ENCODE measurements around the gene GREB1.

Gene GREB1

DNA sequence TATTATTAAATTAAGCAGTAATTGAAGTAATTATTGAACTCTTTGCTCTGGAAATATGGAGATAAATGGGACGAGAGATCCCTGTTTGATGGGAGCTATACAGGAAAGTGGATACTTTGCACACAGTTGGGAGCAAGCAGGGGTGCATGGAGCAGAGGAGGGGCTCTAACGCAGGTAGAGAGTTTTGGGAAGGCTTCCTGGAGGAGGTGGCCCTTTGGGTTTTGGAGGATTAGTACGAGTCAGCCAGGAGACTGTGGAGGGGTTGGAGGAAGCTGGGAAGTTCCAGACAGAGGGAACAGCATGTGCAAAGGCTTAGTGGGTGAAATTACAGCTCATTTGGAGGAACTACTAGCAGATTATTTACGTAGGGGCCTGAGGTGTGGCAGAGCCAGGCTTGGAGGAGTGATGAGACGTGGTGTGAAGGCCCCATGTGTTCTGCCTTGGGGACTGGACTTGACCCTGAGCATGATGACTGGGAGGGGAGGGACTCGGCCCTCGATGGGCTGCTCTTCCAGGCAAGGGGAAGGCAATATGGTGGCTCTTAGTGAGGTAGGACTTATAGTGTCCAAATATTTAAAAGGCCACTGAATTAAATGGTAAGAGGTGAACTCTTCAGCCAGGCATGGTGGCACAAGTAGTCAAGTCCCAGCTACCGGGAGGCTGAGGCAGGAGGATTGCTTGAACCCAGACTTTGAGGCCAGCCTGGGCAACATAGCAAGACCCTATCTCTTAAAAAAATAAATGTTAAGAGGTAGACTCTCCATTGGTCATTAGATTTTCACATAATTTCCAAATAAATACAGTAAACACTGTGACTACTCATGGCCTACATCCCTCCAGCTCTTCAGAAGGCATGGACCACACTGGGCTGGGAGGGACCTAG is 30.2 kb downstream of the GREB1 start:
- peak; percentile 3 for DNase-seq

DNA sequence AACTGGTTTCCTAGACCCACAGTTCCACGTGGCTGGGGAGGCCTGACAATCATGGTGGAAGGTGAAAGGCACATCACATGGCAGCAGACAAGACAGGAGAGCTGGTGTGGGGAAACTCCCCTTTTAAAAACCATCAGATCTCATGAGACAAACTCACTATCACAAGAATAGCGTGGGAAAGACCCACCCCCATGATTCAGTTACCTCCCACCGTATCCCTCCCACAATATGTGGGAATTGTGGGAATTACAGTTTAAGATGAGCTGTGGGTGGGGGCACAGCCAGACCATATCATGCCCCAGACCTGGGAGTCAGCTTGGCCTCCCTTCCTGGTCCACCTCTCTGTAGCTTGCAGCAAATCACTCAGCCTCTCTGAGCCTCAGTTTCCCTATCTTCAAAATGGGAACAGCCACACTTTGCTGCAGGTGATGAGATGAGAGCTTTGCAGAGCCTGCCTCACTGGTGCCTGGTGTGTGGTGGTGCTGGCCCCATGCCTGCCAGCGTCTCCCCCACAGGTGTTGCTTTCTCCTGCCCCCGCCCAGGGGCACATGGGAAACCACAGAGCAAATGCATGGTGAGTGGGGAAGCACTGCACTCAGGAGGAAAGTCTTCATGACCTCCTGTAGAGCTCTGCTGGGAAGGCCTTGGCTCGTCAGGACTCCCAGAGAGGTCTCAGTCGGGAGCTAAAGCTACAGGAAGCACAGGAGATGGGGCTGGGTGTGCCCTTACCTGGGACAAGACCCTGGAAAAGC is 31.1 kb downstream of the GREB1 start:
- DNase-seq: peak; percentile 8

DNA sequence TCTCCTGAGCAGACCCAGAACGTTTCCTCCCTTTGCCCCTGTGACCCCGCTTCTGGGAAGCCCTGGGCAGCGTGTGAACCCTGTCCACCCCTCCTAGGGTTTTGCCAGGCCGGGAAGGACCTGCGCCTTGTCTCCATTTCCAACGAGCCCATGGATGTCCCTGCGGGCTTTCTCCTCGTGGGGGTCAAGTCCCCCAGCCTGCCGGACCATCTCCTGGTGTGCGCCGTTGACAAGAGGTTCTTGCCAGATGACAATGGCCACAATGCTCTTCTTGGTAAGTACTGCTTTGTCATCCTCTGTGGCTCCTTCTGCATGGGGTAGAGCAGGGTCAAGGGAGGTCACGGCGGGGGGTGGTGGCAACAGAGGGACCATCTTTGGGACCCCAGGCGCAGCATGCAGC is 32.5 kb downstream of the GREB1 start:
- DNase-seq: peak; percentile 10

DNA sequence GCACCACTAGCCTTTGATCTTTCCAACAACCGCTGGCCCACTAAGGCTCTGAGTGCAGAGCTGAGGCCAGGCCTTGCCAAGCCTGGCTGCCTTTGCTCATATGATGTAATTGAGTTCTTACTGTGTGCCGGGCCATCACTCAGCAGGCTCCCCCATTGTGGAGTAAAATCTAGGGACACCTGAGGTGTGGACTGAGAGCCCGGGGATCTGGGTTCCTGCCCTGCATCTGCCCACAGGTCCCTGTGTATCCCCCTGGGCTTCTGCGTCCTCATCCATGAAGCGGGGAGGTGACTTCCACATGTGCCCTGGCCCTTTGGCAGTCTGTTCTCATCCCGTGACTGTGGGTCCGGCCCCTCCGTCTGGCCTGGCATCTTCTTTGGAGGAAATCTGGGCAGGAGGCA is 33.8 kb downstream of the GREB1 start:
- peak; percentile 12 for DNase-seq

DNA sequence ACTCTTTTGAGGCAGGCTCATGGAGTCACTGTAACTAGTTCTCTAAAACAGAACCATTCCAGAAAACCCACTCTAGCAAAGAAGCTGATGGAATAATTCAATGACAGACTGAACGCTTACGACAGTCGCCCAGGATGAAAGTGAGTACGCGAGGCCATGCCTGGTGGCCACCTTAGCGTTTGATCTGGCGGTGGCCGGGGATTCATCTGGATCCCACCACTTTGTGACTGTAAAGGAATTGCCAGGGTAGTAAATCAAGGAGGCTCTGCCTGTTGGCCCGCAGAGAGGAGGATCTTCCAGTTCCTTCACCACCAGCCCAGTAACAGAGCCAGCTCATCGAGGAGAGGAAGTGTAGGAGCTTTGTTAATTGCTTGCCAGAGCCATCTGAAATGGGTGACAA is 34.6 kb downstream of the GREB1 start:
- DNase-seq: peak; percentile 6

DNA sequence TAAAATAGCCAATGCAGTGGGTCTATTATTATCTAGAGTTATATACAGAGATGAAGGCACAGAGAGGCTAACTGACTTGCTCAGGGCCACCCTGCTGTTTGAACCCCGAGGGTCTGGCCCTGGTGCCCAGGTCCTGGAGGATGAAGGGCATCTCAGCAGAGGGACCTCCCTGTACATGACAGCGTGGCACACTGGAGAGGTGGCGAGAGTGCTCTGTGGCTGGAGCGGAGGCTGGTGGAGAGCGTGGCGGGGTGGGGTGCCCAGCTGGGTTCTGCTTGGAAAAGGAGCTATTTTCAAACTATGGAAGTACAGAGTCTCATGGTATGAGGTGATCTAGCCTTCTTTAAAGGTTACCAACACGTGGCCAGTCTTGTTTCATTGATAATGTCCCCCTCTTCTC is 35.8 kb downstream of the GREB1 start:
- peak; percentile 4 for DNase-seq

DNA sequence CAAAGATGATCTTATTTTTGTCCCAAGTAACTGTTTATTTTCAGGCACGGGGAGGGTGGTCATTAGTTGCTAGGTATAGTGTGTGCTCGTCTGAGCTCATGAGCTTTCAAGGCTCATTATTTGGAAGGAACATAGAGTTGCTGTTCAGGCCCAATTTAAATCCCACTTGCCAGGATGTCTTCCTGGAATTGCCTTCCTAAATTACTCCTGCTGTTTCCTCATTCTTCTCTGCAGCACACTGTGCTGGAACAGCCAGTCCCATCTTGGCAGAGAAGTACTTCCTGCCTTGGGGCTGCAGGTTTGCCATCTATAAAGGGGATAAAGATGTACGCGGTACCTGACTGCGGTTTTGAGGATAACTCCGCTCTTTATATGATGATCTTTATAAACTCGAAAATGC is 37.3 kb downstream of the GREB1 start:
- DNase-seq: no peak

DNA sequence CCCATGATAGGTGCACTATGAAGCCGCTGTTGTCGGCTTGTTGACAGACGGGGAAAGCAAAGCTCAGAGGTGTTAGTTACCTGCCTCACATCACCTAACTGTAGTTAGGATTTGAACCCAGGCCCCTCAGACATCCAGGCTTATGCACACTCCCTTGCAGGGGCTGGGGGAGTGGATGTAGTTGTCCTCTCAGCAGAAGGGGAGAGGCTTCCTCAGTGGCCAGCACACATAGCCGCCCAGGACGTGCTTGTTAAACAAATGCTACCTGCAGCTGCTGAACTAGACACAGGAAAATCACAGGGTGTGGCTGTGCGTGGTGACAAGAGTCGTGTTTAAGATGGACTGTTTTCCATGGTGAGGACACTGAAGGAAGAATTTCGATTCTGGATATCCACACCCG is 39.2 kb downstream of the GREB1 start:
- DNase-seq: peak; percentile 3

DNA sequence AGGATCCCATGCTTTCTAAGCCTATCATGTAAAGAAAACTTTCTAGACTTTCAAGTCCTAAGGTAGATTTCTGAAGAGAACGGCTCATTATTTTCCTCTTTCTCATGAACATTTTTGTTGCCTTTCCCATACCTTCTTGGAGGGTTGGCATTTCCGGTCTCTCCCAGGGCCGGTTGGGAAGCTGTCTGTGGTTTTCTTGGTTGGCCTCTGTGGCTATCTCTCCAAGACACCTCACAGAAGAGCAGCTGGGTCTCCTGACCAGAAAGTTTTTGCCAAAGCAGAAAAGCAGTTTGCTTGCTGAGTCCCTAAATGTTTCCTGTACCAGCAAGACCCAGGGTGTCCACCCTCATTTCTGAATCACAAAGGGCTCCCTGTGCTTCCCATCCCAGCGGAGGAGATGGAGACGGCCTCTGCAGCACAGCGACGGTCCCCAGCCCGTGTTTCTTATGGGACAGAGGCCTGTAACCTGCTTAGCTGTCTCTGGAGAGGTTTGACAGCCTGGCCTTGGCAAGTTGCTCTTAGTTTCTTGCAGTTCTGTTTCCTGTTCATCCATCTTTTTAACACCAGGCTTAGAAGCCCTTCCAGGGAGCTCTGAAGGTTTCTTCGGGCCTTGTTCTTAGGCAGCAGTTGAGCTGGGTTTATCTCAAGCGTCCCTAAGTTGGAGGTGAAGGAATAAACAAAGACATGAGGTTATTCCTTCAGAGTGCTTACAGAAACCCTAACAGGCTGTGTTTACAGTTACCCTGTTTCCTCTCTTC is 39.8 kb downstream of the GREB1 start:
- peak; percentile 19 for DNase-seq

DNA sequence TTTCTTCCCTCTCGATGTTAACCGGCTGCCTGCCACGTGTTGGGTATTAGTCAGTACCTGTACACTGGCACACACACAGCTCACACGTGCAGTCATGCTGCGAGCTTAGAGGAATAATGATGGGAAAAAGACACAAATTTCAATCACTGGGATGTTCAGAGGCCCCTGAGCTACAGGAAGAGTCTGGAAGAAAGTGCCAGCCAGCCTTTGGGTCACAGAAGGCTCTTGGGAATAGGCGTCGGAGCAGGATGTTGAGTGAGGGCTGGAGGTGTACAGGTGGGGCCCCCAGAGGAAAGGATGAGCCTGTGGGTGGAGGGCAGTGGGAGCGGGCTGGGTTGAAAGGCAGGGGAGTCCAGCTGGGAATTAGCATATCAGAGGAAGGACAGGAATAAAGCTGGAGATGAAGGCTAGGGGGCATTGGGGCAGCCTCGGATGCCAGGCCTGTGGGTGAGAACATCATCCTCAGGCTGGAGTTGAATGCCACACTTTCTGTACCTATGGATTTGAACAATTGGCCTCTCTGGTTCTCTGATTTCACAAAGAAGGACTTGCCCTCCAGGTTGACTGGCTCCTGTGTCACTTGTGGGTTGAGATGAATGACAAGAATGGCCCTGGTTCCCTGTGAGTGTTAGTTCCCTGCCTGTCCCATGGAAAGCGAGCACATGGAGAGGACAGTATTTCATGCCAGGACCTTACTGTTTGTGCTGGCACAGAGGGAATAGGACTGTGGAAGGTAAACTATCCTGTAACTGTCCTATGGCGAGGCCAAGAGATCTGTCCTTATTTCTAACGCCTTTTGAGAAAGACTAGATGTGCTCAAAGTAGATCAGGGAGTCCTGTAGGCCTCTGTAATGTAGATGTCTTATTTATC is 40.6 kb downstream of the GREB1 start:
- DNase-seq: no peak

DNA sequence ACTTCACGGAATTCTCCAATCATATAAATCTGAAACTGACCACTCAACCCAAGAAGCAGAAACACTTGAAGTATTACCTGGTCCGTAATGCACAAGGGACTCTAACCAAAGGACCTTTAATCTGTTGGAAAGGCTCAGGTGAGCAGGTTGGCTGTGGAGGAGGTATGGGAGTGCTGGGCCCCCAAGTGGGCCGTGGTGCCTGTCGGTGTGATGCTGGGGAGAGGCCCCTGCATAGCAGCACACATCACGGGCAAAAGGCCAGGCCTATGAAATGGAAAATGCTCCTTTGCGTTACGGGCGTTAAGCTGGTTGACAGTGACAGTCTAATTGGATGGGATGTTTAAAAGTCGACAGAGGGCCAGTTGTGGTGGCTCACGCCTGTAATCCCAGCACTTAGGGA is 42.6 kb downstream of the GREB1 start:
- no peak for DNase-seq

DNA sequence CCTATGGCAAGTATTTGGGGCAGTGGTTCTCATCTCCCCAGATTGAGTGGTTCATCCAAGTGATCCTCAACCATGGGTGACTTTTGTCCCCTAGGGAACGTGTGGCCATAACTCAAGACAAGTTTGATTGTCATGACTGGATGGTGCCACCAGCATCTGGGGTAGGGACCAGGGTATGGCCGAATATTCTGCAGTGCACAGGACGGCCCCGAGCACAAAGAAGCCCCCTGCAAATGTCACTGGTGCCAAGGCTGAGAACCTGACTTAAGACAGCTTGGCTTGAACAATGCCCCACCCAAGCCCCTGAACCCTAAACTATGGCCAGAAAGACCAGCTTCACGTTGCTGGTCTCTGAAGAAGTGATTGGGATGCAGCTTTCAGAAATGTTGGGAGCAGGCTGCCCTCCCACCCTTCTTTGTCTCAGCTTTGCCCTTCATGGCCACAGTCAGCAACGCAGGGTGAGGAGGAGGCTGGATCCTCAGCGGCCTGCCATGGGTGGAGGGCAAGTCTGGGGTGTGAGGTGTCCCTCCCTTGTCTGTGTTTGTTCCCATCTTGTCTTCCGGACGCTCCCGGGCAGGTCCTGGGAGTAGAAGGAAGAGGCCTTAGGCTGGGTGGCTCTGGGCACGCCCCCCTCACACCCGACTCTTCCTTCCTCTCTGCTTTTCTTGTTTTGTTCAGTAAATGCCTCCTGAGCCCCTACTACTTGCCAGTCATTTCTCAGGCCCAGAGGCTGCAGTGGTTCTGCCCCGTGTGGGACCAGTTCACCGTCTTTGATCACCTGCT is 43.4 kb downstream of the GREB1 start:
- no peak for DNase-seq

DNA sequence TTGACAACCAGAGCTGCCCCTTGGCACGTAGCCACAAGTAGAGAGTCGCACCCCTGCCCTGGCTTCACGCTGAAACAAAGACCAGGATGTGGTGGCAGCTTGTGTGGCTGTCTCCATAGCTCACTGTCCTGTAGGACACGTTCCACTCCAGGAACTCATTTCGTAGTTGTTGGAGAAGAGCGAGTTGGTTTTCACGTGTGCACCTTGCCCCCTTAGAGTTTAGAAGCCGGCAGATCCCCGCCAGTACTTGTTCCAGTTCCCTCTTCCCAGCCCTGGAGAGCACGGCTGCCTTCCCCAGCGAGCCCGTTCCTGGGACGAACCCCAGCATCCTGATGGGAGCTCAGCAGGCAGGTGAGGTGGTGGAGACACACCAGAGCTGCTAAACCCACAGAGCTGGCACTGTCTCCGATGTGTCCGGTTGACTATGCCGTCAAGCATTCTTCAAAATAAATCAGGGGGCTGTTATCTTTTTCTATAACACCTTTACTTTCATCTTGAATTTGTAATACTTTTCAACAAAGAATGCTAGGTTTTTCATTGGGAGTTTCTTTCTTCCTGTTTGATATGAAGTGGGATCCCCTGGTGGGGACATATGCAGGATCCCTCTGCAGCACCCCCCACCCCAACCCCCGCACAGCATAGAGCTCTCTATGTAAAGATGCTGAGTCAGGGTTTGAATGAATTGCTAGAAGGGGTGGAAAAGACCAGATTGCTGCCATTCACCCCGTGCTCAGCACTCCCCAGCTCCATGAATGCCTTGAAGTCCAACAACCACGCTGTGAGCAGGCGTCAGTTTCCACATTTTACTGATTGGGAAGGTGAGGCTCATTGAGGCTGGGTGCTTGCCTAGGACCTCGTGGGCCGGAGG is 44.5 kb downstream of the GREB1 start:
- no peak for DNase-seq

DNA sequence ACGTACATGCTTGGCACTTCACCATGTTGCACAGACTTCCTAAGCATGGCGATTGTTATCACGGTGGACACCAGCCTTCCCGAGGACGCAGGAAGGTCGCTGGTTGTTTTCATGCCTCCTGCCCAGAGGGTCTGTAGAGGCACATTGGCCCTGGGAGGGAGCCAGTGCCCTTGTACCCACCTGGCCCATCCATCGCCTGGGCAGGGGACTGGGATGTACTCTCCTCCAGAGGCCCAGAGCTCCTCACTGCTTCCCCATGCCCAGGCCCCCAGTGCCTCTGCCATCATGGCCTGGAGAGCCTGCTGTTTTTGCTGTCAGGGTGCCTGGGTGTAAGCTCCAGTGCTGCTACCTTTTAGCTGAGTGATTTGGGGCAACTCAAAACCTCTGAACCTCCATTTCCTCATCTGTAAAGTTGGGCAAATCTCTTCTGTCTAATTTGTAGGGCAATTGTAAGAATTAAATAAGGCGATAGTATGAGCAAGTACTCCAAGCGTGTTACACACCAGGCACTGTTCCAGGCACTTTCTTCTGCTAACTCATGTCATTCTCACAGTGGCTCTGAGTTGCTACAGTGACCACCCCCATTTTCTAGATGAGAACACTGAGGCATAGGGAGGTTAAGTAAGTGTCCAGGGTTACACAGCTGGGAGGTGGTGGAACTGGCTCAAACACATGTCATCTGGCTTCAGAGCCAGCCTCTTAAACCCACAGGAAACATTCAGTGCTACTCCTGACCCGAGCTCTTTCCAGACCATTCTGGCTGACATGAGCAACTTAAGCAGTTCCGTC is 45.3 kb downstream of the GREB1 start:
- DNase-seq: no peak

DNA sequence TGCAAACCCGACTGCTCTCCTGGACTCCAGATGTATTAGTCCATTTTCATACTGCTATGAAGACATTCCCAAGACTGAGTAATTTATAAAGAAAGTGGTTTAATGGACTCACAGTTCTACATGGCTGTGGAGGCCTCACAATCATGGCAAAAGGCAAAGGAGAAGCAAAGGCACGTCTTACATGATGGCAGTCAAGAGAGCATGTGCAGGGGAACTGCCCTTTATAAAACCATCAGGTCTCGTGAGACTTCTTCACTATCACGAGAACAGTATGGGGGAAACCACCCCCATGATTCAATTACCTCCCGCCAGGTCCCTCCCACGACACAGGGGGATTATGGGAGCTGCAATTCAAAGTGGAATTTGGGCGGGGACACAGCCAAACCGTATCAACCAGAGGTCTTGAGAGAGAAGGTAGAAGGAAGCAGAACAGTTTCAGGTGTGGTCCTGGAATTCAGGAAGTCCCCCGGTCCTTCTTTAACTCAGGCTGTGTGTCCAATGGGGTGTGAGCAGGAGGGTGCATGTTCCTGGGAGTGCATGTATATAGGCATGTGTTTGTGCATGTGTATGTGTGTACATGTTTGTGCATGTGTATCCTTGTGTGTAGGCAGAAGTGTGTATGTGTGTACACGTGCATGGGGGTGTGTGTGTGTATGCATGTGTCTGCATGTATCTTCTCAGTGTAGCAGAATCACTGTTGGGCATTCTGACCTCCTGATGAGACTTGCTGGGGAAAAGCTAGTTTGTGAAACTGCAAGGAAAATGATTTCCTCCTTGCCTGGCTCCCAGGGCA is 46.2 kb downstream of the GREB1 start:
- DNase-seq: no peak

DNA sequence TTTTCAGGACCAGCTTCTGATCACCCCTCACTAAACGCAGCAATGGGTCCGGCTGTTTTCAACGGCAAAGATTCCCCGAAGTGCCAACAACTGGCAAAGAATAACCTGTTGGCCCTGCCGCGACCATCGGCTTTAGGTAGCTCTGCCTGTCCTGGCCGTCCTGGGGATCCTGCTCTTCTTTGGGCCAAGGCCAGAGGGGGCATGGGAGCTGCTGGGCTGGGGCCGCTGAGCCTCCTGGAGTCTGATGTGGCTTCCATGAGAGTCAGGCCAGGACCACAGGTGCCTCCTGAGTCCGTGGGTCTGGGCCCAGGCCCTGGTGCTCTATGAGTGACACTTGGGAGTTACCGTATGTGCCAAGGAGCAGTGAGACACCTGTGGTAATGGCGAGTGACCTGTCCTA is 46.9 kb downstream of the GREB1 start:
- no peak for DNase-seq

DNA sequence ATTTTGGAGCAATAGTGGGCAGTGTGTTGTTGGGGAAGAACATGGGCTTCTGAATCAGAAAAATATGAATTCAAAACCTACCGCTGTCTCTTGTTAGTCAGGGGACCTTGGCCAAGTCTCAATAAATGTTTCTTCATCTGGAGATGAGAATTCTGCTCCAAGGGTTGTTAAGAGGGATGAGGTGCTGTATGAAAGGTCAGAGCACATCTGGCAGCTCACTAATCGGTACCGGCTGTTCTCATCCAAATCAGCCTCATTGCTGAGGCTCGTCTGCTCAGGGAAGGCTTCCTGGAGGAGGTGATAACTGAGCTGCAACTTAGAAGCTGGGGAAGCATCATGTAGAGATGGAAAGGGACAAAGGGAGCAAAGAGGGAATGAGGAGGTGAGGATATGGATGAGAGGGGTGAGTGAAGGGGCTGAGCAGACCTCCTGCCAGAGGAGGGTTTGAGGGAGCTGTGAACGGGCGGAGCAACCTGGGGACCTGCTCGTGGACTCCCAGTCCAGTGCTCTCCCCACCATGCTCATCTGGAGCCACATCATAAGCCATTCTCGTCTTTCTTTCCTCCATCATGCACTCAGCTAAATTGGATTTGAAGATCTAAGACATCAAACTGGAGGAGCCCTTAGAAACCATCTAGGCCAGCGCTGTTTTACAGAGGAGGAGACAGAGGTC is 47.4 kb downstream of the GREB1 start:
- no peak for DNase-seq

All from right hindlimb (tissue), 1 donor.